Esophagus squamous epithelium (tissue), 4 donors: ENCODE data around the gene TALDO1.

Experiments used
- POLR2A ChIP-seq, 4 donors: fragments of 450-650 bp; IDR thresholded peaks; one replicate each; pipeline ENCODE4 v1.6.1; 2017; ENCODE audit warnings: antibody characterized with exemption in 4 of 4, mild to moderate bottlenecking in 4 of 4, moderate library complexity in 3 of 4
- TF ChIP-seq, protein P1 (sequence below), 6 experiments: fragments of 450-650 bp in 4 of 6; fragments of 200-600 bp in 2 of 6; sonication (generic) in 2 of 6; IDR thresholded peaks; one replicate each; pipeline ENCODE4 v1.5.1; 2016 to 2019; ENCODE audit warnings: antibody characterized with exemption in 6 of 6, mild to moderate bottlenecking in 4 of 6, moderate library complexity in 4 of 6

DNA sequence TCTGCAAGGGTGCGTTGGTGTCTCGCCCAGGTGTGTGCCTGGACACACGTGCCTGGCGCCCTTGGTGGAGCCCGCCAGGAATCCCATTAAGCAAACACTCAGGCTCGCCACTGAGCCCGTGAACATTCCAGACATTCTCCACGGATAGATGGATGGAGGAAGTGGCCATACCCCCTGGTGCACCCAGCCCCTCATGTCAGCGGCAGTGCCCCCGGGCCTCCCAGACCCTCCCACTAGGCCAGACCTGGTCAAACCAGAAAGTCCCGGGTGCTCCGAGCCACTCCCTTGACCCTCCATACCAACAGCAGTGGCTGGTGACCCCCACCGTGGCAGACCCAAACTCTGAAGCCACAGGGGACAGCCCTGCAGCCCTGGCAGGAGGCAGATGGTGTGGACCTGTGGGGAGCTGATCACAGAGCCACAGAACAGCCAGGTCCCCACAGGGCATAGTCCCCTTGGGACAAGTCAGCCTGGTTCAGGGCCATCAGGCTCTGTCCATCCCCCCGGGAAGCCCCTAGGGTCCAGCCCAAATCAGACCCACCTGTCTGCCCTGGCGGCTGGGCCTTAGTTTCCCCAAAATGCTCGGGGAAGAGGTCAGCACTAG lies 39.3 kb upstream of the TALDO1 start:
- TF ChIP-seq, protein P1, sequence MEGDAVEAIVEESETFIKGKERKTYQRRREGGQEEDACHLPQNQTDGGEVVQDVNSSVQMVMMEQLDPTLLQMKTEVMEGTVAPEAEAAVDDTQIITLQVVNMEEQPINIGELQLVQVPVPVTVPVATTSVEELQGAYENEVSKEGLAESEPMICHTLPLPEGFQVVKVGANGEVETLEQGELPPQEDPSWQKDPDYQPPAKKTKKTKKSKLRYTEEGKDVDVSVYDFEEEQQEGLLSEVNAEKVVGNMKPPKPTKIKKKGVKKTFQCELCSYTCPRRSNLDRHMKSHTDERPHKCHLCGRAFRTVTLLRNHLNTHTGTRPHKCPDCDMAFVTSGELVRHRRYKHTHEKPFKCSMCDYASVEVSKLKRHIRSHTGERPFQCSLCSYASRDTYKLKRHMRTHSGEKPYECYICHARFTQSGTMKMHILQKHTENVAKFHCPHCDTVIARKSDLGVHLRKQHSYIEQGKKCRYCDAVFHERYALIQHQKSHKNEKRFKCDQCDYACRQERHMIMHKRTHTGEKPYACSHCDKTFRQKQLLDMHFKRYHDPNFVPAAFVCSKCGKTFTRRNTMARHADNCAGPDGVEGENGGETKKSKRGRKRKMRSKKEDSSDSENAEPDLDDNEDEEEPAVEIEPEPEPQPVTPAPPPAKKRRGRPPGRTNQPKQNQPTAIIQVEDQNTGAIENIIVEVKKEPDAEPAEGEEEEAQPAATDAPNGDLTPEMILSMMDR (IDR thresholded peaks at IDR 0.05), result no peak
- no peak for TF ChIP-seq POLR2A (IDR thresholded peaks at IDR 0.05)
